Hepatic stellate cell (primary cell): ENCODE measurements around the gene SCYGR1.
"Not testable (repeated sequence)": the region's sequence is repeated elsewhere in the genome, so short reads cannot be mapped to it uniquely, and the experiment has no call there.

Experiments used
- DNase-seq: peaks from one replicate; pipeline ENCODE4 v3.0.0; 2011; ENCODE audit warnings: low spot score

Gene SCYGR1

GRCh38 chr2:227402959-227403358 lies 15.2 kb upstream of the SCYGR1 start:
- no peak for DNase-seq

GRCh38 chr2:227402321-227402720 lies 14.6 kb upstream of the SCYGR1 start:
- DNase-seq: no peak

- no peak for DNase-seq
Observed at GRCh38 chr2:227401550-227401949, 13.8 kb upstream of the SCYGR1 start.

DNA sequence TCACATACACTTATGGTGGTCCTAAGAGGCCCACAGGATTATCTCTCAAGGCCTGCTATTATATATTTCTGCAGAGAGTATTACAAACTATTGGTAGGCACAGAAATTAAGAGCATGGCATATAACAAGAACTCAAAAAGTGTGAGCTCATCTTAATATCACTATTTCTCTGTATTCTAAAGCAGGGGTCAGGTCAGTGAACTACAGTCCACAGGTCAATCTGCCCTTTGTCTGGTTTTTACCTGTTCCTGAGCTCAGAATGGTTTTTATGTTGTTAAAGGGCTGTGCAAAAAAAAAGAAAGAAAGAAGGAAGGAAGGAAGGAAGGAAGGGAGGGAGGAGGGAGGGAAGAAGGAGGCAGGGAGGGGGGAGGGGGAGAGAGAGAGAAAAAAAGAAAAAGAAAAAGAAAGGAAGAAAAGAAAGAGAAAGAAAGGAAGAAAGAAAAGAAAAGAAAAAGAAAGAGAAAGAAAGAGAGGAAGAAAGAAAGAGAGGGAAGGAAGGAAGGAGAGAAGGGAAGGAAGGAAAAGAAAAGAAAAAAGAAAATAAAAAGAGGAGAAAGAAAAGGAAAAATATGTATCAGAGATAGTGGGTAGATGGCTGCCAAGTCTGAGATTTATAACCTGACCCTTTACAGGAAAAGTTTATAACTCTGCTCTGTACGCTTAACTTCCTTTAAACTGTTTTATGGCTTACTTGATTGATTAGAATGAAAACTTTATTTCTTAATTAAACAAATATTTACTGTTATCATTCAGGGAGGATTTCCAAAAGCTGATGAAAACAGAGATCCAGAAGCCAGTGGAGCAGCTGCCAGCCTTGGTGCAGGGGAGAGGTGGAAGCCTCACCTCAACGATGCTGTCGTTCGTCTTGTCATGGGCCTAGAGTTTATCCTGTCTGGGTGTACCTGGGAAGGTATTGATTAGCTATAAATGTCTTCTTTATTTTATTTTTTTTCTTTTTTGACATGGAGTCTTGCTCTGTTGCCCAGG lies 11.2 kb upstream of the SCYGR1 start:
- DNase-seq: no peak

- no peak for DNase-seq
Observed at GRCh38 chr2:227397562-227397961, 9.8 kb upstream of the SCYGR1 start.

GRCh38 chr2:227395556-227395955 lies 7.8 kb upstream of the SCYGR1 start:
- no peak for DNase-seq

DNA sequence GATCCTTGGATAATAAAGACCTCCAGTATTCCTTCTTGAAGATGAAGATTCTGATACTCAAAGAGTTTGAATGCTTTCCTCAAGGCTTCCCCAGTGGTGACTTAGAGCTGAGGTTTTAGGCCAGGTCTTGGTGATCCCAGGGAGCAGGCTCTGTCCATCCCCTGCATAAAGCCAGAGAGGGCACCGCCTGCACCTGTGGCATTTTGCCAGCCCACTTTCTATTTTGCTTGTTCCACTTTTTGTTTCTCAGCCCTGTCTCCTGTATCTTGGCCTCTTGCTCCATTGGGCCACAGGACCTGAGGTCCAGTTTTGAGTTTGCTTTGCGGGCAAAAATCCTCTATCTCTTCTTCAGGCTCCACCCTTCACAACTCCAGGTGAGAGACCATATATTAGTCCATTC lies 6.7 kb upstream of the SCYGR1 start:
- no peak for DNase-seq

DNA sequence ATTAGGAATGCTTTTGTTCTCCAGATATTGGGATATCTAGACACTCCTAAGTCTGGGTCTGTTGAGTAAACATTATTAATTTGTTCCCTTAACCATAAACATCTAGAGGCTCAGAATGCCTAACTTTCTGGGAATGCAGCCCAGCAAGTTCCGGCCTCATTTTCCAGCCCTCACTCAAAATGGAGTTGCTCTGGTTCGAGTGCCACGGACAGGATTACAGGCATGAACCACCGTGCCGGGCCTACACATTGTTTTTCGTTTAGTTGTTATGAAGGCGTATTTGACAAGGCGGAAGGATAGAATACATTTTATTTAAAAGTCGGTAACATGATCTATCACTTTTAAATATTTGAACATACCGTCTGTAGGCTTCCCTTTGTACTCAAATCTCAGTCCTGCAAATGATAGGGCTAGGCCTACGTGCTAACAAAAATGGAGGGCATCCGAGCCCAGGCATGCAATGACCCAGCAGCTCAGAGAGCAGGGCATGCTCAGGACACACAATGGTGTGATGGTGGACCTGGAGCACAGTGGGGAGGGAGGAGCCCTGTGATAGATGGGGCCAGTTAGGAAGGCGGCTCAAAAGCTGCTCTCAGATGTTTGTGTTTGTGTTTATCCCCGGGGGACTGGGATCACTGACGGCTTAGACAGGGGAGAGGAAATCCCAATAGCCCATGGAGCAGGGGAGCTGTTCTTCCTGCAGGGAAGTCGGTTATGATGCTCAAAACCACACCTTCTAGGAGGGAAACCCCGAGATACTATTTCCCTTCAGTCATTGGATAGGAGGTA lies 2.9 kb upstream of the SCYGR1 start:
- DNase-seq: no peak

DNA sequence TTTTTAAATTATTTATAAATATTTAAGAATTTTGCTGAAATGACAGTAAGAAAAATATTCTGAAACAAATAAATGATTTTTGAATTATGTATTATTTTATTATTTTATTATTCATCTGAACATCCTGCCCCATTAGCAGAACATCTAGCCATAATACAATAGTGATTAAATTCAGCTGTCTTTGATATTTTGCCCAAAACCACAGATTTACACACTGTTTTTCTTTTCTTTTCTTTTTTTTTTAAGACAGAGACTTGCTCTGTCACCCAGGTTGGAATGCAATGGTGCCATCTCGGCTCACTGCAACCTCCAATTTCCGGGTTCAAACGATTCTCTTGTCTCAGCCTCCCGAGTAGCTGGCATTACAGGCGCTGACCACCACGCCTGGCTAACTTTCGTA lies 1.9 kb upstream of the SCYGR1 start:
- no peak for DNase-seq

DNA sequence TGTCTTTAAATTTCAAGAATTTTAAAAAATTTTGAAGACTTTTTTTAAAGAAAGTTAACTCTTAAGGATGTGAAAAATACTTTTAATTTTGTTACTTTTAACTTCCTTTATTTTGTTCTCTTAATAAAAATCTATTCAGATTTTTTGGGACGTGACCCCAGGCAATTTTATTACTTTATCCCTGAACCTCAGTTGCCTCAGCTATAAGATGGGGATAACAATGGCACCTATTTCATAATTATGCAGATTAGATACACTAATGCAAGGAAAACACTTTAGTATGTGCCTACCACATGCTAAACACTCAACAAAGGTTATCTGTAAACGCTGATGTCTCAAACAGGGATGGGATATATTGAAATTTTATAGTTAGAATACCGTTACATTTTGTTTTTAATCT lies 1.5 kb upstream of the SCYGR1 start:
- DNase-seq: no peak

GRCh38 chr2:227388537-227389011 lies 825 bp upstream of the SCYGR1 start:
- peak; percentile 29 for DNase-seq

DNA sequence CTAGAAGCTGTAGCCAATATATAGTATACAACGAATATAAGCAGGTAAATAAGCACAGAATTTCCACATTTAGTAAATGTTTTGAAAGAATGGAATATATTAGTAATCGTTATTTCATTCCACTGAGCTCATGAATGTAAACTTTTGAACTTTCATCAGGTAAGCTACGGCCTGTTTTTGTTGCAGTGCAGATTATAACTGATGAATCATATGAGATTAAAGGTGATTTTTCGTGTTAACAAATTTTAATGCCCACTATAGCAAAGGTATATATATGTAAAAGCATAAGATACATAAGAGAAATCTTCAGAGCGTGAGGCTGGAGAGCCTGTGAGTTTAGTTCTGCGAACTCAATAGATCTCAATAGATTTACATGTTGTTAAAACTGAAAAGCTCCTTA lies 1.1 kb downstream of the SCYGR1 start:
- DNase-seq: no peak

DNA sequence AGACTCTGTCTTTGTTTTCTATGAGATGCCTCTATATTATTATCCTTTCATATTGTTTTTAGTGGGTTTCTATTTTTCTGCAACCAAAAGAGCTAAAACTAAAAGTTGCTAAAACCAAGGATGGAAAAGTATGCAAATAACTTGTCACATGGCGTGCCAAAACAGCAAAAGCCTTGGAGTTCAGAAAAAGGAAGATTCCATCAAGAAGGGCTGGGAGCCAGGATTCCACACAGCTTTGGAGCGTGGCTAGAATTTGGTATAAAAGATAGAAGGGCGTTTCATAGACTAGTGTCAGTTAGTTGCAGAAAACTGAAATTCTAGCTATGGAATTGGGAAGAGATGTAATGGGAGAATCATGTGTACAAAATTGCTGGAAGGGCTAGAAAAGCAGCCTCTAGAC lies 4.1 kb downstream of the SCYGR1 start:
- no peak for DNase-seq

DNA sequence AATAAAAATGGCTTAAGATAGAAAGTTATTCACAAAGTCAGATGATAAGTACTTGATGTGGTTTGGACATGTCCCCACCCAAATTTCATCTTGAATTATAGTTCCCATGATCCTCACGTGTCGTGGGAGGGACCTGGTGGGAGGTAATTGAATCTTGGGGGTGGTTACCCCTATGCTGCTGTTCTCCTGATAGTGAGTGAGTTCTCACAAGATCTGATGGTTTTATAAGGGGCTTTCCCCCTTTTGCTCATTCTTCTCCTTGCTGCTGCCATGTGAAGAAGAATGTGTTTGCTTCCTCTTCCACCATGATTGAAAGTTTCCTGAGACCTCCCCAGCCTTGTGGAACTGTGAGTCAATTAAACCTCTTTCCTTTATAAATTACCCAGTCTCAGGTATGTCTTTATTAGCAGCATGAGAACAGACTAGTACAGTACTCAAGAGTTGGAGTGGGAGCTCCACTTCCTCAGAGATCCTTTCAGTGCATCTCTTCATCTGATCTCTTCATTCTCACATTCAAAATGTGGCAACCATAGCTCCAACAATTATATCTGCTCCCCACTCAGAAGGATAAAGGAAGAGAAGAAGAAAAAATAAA lies 5.4 kb downstream of the SCYGR1 start:
- DNase-seq: not testable (repeated sequence)

DNA sequence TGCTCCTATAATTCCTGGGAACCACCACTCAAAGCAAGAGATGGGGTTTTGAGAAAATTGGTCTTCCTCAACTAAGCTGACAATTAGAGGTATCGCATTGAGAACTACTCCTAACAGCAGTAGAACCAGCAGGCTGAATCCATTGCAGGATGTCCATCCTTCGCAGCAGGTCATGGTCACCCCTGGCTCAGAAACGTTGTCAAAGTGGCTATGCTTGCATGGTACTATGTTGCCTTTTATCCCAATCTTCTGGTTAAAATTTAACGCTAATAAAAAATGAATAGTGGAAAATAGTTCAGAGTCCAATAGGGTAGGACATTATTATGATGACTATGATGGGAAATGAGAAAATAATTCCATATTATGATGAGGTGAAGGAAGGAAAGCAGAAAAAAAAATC lies 8.7 kb downstream of the SCYGR1 start, which contains the start of gene TM4SF20:
Gene TM4SF20 (minus strand): TSS at position 212 of the 400 bp plus-strand sequence. CDS start 38 bp downstream, at position 174.
- DNase-seq: no peak

DNA sequence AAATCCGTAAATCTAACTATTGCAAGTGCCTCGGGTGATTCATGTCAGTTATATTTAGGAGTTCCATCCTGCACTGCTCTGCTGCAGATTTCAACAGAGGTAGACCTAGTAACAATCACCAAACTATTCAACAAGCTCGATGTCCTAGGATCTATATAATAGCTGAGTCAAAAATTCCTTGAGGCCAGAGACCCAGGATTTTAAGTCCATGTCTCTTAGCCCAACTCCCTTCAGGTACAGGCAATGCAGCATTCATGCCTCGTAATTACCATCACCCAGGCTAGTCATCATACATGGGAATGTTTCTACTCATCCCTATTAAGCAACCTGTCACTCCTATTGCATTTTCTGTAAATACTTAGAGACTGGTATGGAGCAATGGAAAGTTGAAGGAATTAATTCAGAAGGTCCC lies 9.4 kb downstream of the SCYGR1 start:
- DNase-seq: no peak

GRCh38 chr2:227377467-227378351 lies 10.0 kb downstream of the SCYGR1 start:
- DNase-seq: no peak

- DNase-seq: no peak
Observed at GRCh38 chr2:227376656-227377396, 10.9 kb downstream of the SCYGR1 start.

DNA sequence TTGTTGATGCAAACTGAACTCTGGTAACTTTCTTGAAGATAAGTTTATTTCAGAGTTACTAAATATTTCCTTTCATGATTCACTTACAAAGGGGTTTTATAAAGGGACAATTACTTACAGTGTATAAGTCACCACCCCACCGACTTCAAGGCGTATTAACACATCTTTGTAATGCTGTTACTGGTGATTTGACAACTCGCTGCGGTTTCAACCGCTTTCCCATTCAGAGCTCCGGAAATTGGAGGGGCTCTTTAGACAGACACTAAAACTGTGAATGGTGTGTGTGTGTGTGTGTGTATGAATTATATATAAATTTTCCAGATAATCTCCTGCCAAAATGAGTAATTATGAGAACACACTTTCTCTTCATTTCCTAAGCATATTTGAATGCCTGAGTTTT lies 13.6 kb downstream of the SCYGR1 start:
- DNase-seq: no peak

- no peak for DNase-seq
Observed at GRCh38 chr2:227373389-227373788, 14.4 kb downstream of the SCYGR1 start.
